CD4-positive, alpha-beta T cell treated with Interleukin-21 for 1 hour (primary cell): ENCODE measurements around the gene PCSK4.
"Not testable (repeated sequence)": the region's sequence is repeated elsewhere in the genome, so short reads cannot be mapped to it uniquely, and the experiment has no call there.

Source experiments
- DNase-seq: peaks from one replicate; pipeline ENCODE4 v3.0.0-alpha.2; 2020

Gene PCSK4

GRCh38 chr19:1486720-1487575 is 3.2 kb downstream of the PCSK4 start:
- no peak for DNase-seq

GRCh38 chr19:1483979-1484428 is 6.1 kb downstream of the PCSK4 start:
- DNase-seq, result no peak

- DNase-seq, result no peak
Measured at GRCh38 chr19:1483131-1483978, 6.8 kb downstream of the PCSK4 start.

GRCh38 chr19:1482361-1483130 is 7.6 kb downstream of the PCSK4 start:
- DNase-seq, result no peak

GRCh38 chr19:1481893-1482360 is 8.2 kb downstream of the PCSK4 start:
- no peak for DNase-seq

GRCh38 chr19:1481224-1481892 is 8.8 kb downstream of the PCSK4 start:
- DNase-seq, result no peak

- peak; percentile 92 for DNase-seq
Measured at GRCh38 chr19:1478934-1479707, 11.0 kb downstream of the PCSK4 start, which contains the start of gene C19orf25. TSS of gene C19orf25 (minus strand) at chr19:1479215. CDS start at chr19:1478903, 312 bp downstream.

GRCh38 chr19:1477056-1477455 is 13.1 kb downstream of the PCSK4 start:
- not testable (repeated sequence) for DNase-seq

- DNase-seq, result no peak
Measured at GRCh38 chr19:1475751-1476437, 14.3 kb downstream of the PCSK4 start.

GRCh38 chr19:1474765-1475351 is 15.3 kb downstream of the PCSK4 start:
- no peak for DNase-seq

GRCh38 chr19:1474011-1474764 is 16.0 kb downstream of the PCSK4 start:
- no peak for DNase-seq

- no peak for DNase-seq
Measured at GRCh38 chr19:1473085-1473851, 16.9 kb downstream of the PCSK4 start.

GRCh38 chr19:1472231-1473084 is 17.7 kb downstream of the PCSK4 start:
- no peak for DNase-seq

- DNase-seq, result peak; percentile 22
Measured at GRCh38 chr19:1471515-1472160, 18.5 kb downstream of the PCSK4 start.

GRCh38 chr19:1471010-1471514 is 19.1 kb downstream of the PCSK4 start:
- DNase-seq, result peak; percentile 17

GRCh38 chr19:1470305-1471009 is 19.7 kb downstream of the PCSK4 start:
- DNase-seq, result peak; percentile 78

GRCh38 chr19:1470055-1470304 is 20.2 kb downstream of the PCSK4 start:
- no peak for DNase-seq
